ENCODE data around the gene FOXP1.

The FOXP1 gene

DNA sequence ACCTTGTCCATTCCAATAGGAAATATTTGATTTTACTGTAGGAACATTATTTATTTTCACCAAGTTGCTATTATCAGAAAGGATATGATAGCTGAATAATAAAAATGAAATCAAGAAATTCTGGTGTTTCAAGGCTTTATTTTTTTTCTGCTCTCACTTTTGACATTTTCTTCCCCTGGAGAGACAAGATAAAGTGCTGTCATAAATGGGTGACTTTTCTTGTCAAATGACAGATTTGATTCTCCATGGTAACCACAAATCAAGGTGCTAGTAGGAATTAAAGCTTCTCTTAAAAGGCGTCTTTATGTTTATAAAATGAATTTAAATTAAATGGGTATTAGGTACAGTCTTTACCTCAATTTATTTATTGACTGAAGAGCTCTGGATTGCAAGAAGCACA, 124.6 kb downstream of the FOXP1 start:
- in situ Hi-C loops (cut with HindIII; ENCODE audit: low sequenced_read_pairs) = no loop called here

DNA sequence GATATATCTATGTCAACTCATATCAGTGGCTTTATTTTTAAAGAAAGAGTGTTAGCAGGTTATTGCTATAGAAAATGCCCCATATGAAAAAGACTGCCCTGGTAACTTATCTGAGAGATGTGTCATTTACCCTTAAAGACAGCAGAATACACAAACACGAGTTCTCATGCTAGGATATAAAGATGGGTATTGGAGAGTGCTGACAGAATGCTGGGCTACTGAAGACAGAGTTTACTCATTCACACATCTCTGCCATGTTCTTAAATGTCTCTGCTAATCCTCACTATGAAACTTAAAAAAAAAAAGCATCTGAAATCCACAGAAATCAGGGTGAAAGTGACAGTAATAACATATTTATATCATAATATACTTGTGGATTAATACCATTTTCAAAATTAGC, 126.7 kb downstream of the FOXP1 start:
- in situ Hi-C loops (cut with HindIII; ENCODE audit: low sequenced_read_pairs) = no loop called here

- in situ Hi-C loops (cut with HindIII; ENCODE audit: low sequenced_read_pairs) = no loop called here
Observed at GRCh38 chr3:71456156-71456555, 127.4 kb downstream of the FOXP1 start.

DNA sequence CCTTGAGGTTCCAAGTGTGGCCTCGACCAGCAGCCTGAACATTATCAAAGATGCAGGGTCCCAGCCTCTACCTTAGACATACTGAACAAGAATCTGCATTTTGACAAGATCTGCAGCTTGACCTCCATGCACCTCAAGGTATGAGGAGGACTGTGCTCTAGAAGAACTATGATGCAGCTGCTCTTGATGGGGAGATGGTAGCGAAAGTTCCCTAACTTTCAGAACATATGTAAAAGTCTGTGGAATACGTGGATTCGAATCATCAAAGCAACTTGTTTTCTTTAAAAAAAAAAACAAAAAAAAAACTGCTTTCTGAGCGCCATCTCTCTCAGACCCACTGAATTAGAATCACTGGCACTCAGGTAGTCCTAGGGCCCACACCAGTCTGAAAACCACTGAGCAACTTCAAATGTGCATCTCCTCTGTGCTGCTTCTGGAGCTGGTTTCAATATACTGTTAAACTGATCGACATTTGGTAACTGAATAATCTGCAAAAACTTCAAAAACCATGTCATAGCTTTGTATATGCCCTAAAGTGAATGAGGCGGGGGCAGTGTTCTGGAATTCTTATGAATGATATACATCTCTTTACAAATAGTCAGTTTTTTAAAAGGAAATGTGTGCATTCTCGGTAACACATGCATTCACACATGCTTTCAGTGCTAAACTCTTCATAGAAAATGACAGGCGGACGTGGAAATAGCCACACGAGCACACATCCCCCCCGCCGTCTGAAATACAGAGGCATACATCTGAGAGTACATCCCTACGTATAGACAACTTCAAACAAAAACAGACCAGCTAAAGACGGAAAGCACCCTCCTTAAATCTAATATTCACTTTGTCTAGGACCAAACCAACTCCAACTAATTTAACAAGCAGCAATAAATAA, 128.8 kb downstream of the FOXP1 start:
- in situ Hi-C loops (cut with HindIII; ENCODE audit: low sequenced_read_pairs) = no loop called here

GRCh38 chr3:71453822-71454511, 129.6 kb downstream of the FOXP1 start:
- in situ Hi-C loops (cut with HindIII; ENCODE audit: low sequenced_read_pairs) = no loop called here

- in situ Hi-C loops (cut with HindIII; ENCODE audit: low sequenced_read_pairs) = no loop called here
Observed at GRCh38 chr3:71453319-71453718, 130.2 kb downstream of the FOXP1 start.

- in situ Hi-C loops (cut with HindIII; ENCODE audit: low sequenced_read_pairs) = no loop called here
Observed at GRCh38 chr3:71451812-71452211, 131.7 kb downstream of the FOXP1 start.

- in situ Hi-C loops (cut with HindIII; ENCODE audit: low sequenced_read_pairs) = no loop called here
Observed at GRCh38 chr3:71451060-71451459, 132.5 kb downstream of the FOXP1 start.

GRCh38 chr3:71450162-71450561, 133.4 kb downstream of the FOXP1 start:
- in situ Hi-C loops (cut with HindIII; ENCODE audit: low sequenced_read_pairs) = no loop called here

GRCh38 chr3:71447803-71448202, 135.7 kb downstream of the FOXP1 start:
- in situ Hi-C loops (cut with HindIII; ENCODE audit: low sequenced_read_pairs) = no loop called here

DNA sequence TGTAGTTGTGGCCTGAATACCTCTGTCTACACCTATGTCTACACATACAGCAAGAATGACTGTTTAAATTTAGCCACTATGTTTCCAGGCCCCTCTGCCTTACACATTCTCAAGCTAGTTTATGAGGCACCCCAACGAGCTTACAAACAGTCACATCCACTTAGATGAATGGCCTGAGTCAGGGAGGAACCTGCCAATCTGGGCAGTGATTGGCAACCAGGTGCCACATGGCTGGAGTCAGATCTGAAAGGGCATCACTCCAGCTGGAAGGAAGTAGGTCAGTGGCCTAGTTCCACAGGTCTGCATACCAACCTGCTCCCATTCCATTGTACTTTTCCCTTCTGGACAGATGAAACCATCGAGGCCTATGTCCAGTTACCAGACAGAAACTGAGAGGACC, 136.3 kb downstream of the FOXP1 start:
- in situ Hi-C loops (cut with HindIII; ENCODE audit: low sequenced_read_pairs) = no loop called here

DNA sequence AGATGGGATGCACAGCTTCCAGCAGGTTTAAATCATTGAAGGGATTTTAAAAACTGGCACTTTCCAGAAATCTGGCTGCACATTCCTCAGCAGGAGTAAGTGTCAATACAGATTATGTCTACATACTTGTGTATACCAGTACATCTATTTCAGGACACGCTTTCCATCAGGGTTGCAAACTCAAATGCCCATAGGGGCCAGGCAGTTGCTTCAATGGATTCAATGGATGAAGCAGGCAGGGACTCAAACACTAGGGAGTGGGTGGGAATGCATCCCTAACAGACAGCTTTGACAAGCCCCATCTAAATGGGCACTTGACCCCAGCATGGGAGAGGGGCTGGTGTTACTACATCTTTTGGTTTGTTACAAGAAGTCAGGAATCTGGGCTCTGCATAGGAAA, 136.8 kb downstream of the FOXP1 start:
- in situ Hi-C loops (cut with HindIII; ENCODE audit: low sequenced_read_pairs) = no loop called here

- in situ Hi-C loops (cut with HindIII; ENCODE audit: low sequenced_read_pairs) = no loop called here
Observed at GRCh38 chr3:71446260-71446659, 137.3 kb downstream of the FOXP1 start.

GRCh38 chr3:71444861-71445259, 138.7 kb downstream of the FOXP1 start:
- in situ Hi-C loops (cut with HindIII; ENCODE audit: low sequenced_read_pairs) = no loop called here

DNA sequence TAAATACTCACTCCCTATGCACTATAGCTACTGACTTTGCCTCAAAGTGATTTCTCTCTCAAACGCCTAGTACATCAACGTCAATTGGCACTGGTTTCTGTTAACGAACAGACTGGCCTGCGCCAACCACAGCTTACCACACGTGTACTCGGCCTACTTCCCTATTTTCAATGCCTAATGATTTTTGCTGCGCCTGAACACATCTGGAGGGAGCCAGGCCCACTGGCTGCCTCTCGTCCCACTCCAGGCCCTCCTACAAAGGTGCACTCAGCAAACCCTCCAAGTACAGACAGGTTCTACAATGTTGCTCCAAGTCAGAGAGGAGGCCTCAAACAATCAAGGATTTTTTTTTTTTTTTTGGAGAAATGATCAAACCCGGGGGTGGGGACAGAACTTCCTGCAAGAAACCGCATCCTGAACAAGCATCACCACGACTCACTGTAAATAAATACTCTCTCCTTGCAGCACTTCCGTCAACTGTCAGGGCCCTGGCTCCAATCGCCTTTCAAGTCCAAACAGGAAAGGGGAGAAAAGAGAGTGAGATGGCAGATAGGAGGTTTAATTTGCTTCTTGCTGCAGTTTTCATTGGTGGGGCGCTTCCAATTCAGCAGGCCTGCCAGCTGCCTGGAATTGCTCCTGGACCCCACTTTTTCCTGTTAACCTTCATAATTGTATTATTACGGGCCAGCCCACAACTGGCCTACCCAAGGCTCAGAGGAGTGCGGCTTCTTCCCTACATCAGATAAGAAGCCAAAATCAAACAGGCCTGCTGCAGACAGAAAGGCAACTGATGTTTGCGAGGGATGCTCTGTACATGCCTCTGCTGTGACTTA, 139.3 kb downstream of the FOXP1 start:
- in situ Hi-C loops (cut with HindIII; ENCODE audit: low sequenced_read_pairs) = no loop called here

- in situ Hi-C loops (cut with HindIII; ENCODE audit: low sequenced_read_pairs) = no loop called here
Observed at GRCh38 chr3:71443332-71443731, 140.2 kb downstream of the FOXP1 start.

- in situ Hi-C loops (cut with HindIII; ENCODE audit: low sequenced_read_pairs) = no loop called here
Observed at GRCh38 chr3:71442652-71443042, 140.9 kb downstream of the FOXP1 start.

GRCh38 chr3:71441925-71442651, 141.4 kb downstream of the FOXP1 start:
- in situ Hi-C loops (cut with HindIII; ENCODE audit: low sequenced_read_pairs) = no loop called here

DNA sequence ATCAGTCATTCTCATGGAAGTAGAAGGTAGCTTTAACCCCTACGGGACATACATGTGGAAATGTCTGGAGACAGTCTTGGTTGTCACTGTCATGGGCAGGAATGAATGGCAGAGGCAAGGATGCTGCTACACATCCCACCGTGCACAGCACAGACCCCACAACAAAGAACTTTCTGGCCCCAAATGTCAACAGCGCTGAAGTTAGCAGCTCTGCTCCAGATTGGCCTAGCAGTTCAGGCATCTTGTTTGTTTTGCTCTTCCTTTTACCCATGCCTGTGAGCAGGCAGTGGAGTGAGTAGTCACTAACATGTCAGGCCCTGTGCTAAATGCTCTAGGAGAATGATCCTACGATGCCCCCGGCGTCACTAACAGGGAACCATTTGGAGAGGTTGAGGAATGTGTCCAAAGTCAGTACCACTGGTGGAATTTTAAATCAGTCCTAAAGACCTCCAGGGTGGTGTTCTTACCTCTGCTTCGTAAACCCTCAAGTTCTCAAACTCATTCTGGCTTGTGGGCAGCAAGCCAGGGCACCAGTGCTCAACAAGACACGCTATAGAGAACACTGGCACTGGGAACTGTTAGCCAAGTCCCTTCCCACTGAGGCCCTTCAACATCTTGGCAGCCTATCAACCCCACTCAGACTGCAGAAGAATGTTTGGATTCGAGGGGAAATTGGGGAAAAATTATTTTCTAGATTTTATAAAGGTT, 142.2 kb downstream of the FOXP1 start:
- in situ Hi-C loops (cut with HindIII; ENCODE audit: low sequenced_read_pairs) = no loop called here

DNA sequence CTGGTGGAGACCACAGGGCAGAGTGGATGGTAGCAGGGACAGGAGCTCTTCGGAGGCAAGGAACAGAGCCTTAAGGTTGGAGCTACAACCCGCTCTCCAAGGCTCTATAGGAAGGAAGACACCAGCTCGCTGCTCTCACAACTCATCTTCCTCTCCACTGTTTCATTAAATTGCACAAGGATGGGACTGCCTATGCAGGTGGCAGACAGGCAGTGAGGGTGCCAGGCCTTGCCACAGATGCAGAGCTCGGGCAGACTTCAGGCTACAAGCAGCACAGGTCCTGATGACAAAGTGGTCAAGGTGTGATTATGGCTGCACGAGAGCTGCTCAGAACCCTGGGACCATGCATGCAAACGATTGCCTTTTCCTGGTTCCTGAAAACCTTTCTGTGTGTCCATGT, 144.6 kb downstream of the FOXP1 start:
- in situ Hi-C loops (cut with HindIII; ENCODE audit: low sequenced_read_pairs) = no loop called here
